Activated CD4-positive, alpha-beta T cell treated with anti-CD3 and anti-CD28 coated beads for 4 hours (primary cell): ENCODE data around the gene TCHP.

Source experiments
- DNase-seq, 2 donors: peaks; one replicate each; pipeline ENCODE4 v3.0.0-alpha.2; 2020

Gene TCHP

GRCh38 chr12:109939504-109939903, 39.4 kb downstream of the TCHP start:
- DNase-seq, result no peak

- DNase-seq, result no peak
These were observed 40.4 kb downstream of the TCHP start for GRCh38 chr12:109940339-109940923.

GRCh38 chr12:109943811-109944210, 43.7 kb downstream of the TCHP start:
- no peak for DNase-seq

GRCh38 chr12:109944561-109945359, 44.7 kb downstream of the TCHP start:
- no peak for DNase-seq

GRCh38 chr12:109946505-109946904, 46.4 kb downstream of the TCHP start:
- no peak for DNase-seq

GRCh38 chr12:109946913-109947312, 46.8 kb downstream of the TCHP start:
- DNase-seq, result no peak

GRCh38 chr12:109947521-109947920, 47.4 kb downstream of the TCHP start:
- DNase-seq, result no peak

- no peak for DNase-seq
These were observed 48.3 kb downstream of the TCHP start for GRCh38 chr12:109948368-109948767.

- DNase-seq, result no peak
These were observed 49.0 kb downstream of the TCHP start for GRCh38 chr12:109949089-109949488.

- DNase-seq, result no peak
These were observed 50.6 kb downstream of the TCHP start for GRCh38 chr12:109950625-109951024.

- no peak for DNase-seq
These were observed 51.1 kb downstream of the TCHP start for GRCh38 chr12:109951136-109951535.

GRCh38 chr12:109951751-109952150, 51.7 kb downstream of the TCHP start:
- DNase-seq, result no peak

GRCh38 chr12:109952160-109952858, 52.2 kb downstream of the TCHP start:
- no peak for DNase-seq

- no peak for DNase-seq
These were observed 52.8 kb downstream of the TCHP start for GRCh38 chr12:109952873-109953272.

- DNase-seq, result no peak
These were observed 53.6 kb downstream of the TCHP start for GRCh38 chr12:109953656-109954055.

GRCh38 chr12:109958374-109958773, 58.3 kb downstream of the TCHP start:
- DNase-seq, result no peak

- no peak for DNase-seq
These were observed 59.5 kb downstream of the TCHP start for GRCh38 chr12:109959411-109960093.

- no peak for DNase-seq
These were observed 61.1 kb downstream of the TCHP start for GRCh38 chr12:109961201-109961600.

GRCh38 chr12:109961612-109962011, 61.5 kb downstream of the TCHP start:
- DNase-seq, result no peak

GRCh38 chr12:109962398-109962797, 62.3 kb downstream of the TCHP start:
- DNase-seq, result no peak

- no peak for DNase-seq
These were observed 63.3 kb downstream of the TCHP start for GRCh38 chr12:109963330-109963729.

GRCh38 chr12:109963743-109964429, 63.8 kb downstream of the TCHP start:
- no peak for DNase-seq

- no peak for DNase-seq
These were observed 66.5 kb downstream of the TCHP start for GRCh38 chr12:109966546-109966945.
